ENCODE data around the gene PRPH.
"Not testable (repeated sequence)": the region's sequence is repeated elsewhere in the genome, so short reads cannot be mapped to it uniquely, and the experiment has no call there.

The PRPH gene

DNA sequence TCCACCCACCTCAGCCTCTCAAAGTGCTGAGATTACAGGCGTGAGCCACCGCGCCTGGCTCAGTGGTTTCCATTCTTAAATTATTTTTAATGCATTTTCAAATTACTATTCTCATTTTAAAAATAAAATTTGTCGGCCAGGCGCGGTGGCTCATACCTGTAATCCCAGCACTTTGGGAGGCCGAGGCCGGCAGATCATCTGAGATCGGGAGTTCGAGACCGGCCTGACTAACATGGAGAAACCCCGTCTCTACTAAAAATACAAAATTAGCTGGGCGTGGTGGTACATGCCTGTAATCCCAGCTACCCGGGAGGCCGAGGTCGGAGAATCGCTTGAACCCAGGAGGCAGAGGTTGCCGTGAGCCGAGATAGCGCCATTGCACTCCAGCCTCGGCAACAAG lies 38.8 kb downstream of the PRPH start:
- DNase-seq (ENCODE audit: low spot score), result not testable (repeated sequence)

DNA sequence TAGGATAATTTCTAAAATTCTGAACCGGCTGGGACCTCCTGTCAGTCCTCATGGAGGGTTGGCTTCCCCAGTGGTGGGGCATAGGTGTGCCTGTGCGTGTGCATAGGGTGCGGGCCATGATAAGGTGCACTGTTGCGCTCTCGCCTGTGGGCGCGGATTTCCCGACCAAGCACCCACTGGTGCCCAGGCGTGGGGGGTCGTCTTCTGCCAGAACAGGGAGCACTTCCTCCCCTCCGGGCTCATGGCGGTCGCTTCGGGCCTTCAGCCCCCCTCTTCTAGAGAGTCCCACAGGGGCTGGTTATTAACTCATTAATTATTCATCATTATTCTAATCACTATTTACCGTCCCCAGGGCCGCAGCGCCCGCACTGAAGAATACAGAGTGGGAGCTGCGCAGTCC lies 39.3 kb downstream of the PRPH start:
- DNase-seq (ENCODE audit: low spot score), result no peak

DNA sequence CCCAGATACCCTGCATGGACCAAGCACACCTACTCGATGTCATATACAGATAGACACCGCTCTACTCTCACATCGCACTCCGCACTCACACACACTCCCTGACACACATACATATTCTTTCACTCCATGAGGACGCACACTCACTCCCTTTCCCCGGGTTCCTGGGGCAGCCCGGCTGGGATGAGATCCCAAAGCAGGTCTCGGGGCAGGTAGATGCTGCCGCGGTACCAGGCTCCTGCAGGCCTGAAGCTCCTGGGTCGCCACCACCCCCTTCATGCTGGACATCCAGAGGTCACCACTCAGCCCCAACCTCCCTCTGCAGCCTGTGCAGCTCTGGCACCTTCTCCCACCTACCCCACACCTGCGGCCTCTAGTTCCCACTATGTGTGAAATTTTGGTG lies 39.7 kb downstream of the PRPH start:
- no peak for DNase-seq (ENCODE audit: low spot score)

DNA sequence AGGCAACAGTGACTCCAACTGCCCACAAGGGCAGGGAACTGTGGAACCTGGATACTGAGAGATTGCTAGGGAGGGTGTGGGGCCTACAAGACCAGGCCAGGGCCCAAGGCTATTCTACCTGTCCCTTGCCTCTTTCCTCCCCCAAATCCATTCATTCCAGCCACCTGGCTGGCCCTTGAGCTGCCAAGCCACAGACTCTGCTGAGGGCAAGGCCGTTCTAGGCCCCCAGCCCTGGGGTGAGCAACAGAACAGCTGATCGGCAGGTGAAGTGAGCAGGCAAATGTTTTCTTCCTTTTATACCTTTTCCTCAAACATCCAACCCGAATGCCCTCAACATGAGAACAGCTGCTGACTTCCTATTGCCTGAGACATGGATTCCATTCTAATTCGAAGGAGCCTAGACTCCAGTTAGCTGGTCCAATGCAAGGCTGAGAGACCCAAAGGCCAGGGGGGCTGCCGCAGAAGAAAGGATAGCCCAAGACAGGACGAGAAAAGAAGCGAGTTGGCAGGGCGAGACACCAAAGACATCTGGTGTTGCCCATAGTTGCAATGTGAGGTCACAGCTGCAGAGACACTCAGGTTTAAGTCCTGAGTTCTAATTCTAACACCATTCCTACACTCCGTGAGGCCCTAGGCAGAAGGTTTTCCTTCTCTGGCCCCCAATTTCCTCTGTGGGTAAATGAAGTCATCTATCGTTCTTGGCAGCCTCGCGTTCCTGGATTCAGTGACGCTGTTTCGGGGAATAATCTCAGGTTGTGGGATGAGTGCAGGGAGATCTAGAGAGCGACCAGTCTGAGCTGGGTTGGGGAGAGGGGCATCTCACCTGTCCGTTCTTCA lies 40.4 kb downstream of the PRPH start:
- no peak for DNase-seq (ENCODE audit: low spot score)

DNA sequence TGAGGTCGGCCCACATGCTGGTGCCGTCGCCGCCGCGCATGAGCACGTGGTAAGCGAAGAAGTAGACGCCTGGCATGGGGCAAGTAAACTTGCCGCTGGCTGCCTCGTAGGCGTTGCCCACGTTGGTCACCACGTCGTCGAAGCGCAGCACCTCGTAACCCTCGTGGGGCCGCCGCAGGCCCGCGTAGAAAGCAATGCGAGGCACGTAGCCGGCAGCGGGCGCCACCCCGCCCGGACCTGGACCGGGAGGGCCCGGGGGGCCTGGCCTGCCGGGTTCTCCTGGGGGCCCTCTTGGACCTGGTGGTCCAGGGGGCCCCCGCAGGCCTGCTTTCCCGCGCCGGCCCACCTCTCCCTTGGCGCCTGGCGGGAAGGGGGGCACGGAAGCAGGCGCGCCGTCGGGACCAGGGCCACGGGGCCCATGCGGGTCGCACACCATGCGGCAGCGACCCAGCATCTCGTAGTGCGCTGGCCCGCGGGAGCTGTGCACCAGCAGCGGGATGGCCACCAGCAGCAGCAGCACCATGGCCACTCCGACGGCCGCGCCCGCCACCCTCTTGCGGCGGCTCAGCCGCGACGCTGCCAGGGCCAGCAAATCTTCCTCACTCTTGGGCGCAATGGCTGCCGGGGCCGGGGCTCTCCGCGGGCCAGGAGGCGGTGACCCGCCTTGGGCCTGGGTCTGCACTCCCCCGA lies 41.2 kb downstream of the PRPH start:
- no peak for DNase-seq (ENCODE audit: low spot score)

DNA sequence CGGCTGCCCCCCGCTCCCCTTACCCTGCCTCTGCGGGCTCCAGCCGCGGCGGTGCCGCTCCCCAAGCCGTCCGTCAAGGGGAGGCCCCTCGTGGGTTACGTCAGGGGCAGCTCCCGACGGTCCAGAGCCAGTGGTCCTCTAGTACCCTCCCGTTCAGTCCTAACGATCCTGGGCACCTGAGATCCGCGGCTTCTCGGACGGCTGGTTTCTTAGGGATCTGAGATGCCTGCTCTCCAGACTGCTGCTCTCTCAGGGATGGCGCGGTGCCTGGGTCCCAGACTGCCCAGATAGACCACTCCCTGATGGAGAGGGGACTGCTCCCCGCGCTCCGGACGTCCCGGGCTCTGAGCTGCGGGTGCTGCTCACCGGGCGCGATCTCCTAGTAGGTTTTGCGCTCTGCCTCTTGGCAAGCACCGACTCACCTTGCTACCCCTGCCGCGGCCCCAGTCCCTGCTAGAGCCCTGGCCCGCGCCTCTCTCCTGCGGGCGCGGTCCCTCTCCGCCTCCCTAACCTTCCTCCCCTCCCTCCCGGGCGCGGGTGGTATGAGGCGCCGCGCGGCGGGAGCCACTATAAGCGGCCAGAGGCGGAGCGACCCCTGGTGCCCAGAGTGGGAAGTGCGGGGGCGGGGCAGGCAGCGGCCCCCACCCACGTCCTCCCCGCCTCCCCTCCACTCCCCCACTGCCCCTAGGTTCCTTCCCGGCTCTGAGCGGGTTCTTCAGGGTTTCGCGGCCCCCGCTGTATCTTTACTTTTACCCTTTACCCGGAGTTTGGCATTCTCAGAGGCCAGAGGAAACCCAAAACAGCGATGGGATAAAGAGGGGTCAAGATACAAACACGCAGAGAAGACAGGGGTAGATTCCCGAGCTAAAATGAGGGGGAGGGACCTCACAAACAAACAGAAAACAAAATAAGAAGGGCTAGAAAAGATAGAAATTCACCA lies 42.0 kb downstream of the PRPH start, which contains the start of gene C1QL4:
Gene C1QL4, minus strand, starts transcription at position 544 of the 940 bp plus-strand sequence. CDS start 711 bp downstream, outside the sequence.
- peak; percentile 69 for DNase-seq (ENCODE audit: low spot score)

DNA sequence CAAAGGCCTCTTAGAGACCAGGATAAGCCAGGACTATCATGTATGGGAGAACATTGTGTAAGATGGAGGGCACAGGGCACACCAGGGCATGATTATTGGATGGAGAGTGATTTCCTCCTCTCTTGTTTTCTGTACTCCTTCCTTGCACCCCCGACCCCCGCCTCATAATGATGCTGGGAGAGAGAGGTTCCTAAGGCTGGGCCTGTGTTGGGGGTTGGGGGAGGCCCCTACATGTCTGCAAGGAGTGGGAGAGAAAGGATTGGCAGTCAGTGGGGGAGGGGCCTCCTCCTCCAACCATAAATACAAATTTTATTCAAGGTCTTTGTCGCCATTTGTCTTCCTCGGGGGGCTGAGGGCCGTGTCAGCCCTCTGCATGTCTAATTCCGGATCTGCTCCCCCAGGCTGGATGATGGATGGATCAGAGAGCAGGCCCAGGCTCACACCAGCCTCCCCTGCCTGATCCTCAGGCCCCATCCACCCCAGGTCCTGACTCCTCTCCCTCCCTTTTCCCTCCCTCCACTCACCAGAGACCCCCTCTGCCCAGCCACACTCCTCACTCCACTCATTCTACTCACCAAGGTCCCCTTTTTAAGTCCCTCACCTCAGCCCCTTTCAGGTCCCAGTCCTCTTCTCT lies 44.0 kb downstream of the PRPH start:
- no peak for DNase-seq (ENCODE audit: low spot score)

DNA sequence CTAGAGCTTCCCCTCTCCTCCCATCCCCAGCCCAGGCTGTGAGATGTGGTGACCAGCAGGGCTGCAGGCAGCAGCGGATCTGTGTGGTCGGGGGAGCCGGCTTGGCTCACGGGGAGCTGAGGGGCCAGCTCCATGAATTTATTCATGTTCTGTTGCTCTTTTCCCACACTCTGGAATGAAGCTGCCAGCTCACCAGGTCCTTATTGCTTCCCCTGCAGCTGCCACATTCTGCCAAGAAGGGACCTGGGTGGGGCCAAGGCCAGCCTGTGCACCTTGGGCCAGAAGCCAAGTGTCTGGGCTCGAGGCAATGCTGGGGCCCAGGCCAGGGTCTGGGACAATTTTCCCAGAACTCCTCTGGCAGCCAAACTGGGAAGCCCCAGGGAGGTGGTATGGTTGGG lies 44.5 kb downstream of the PRPH start:
- DNase-seq (ENCODE audit: low spot score), result no peak

DNA sequence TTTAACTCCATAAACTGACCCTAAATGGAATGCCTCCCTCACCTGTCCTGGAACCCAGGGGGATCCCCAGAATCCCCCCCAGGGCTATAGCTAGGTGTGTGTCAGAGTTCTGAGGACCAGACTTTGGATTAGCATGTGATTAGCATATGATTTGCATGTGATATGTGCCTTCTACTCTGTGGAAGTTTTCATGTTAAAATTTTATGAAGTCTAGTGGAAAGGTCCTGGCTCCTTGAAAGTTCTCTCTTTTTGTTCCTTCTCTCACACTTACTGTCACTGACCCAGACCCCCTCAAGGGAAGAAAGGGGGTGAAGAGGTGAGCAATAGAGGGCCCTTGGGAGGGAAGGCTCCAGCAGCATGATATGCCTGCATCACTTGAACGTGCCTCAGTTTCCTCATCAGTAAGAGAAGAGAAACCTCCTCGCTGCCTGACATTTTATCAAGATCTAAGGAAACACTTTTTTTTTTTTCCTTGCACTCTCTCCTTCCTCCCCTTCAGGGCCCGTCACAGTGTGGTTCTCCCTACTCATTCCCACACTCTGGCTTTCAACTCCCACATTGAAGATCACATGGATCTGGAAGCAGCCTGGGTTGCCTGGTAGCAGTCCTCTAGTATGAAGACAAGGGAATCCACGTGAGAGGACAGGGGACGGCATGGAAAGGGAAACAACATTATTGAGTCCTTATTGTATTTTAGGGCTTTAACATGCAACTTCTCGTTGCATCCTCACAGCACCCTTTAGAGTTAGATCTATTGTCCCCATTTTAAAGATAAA lies 45.3 kb downstream of the PRPH start:
- DNase-seq (ENCODE audit: low spot score), result no peak

DNA sequence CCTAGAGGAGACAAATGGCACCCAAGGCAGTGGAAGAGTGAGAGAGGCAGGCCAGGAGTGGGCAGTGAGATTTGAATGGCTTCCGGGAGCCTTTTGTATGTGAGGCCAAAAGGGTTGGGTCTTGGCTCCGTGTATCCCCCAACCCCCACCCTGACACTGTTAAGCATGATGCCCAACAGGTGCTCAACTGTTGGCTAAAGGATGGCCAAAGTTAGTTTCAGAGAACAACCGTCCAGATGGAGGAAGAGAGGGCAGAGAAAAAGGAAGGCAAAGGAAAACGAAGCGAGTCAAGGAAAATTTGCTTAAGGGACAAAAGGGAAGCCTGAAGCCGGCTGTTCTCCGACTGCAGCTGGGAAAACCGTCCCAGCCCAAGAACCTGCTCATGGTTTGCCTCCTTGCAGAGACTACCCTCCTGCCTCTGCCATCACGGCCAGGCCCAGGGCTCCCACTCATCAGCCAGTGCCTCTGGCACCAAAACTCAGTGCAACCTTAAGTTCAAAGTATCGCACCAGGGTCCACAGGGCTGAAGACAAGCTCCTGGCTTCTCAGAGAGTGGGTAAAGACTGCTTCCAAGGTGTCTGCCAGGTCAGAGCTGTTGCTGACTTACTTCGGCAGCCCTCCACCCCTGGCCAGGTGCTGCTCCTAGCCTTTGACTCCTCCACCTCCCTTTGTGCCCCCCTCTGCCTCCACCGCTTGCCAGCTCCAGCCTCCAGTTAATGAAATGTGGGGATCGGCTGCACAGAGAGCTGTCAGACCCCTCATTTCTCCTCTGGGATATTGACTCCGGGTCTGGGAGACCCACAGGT lies 46.2 kb downstream of the PRPH start:
- no peak for DNase-seq (ENCODE audit: low spot score)

DNA sequence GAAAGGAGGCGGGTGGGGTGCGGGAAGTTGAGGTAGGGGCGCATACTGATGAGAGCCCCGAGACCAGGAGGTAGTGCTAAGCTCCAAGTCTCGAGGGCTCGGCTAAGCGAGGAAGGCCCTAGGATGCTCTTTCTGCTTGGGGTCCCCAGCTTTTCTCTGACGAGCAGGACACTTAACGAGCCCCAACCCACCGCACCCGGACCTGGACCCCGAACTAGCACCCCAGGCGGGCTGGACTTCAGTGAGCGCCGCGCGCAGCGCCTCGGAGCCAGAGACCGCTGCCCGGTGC lies 46.8 kb downstream of the PRPH start:
- DNase-seq (ENCODE audit: low spot score), result no peak

DNA sequence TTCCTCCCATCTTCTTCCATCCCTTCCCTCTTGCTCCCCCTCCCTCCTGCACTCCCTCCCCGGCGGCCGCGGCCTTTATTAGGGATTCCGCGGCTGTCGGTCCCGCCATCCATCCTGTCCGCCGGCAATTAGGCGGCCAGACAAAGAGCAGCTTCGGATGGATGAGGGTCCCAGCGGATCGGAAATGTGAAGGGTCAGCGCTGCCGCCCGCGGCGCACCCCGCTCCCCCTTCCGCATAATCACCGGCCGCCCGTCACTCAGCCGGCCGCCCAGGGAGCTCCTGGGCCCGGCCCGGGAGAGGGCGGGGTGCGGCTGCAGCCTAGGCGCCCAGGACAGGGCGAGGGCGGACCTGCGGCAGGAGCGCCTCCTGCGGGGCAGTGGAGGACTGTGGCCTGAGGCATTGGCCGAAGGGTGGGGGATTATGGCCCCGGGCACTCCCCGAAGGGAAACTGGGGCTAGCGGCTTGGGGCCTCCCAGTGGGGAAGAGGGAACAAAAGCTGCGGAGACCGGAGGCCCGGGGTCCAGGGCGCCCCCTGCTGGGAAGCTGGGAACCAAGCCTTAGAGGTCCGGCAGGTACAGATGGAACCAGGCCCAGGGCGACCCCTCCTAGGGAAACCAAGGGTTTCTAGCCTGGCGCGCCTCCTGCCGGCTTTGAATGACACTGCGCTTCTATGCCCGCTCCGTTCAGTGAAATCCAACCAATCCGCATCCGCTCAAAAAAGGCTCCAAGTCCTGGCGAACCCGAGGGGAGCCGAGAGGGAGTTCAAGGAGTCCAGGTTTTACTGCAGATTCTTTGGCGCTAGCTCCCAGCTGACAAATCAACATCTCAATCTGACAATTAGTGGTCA lies 47.3 kb downstream of the PRPH start:
- peak; percentile 82 for DNase-seq (ENCODE audit: low spot score)

DNA sequence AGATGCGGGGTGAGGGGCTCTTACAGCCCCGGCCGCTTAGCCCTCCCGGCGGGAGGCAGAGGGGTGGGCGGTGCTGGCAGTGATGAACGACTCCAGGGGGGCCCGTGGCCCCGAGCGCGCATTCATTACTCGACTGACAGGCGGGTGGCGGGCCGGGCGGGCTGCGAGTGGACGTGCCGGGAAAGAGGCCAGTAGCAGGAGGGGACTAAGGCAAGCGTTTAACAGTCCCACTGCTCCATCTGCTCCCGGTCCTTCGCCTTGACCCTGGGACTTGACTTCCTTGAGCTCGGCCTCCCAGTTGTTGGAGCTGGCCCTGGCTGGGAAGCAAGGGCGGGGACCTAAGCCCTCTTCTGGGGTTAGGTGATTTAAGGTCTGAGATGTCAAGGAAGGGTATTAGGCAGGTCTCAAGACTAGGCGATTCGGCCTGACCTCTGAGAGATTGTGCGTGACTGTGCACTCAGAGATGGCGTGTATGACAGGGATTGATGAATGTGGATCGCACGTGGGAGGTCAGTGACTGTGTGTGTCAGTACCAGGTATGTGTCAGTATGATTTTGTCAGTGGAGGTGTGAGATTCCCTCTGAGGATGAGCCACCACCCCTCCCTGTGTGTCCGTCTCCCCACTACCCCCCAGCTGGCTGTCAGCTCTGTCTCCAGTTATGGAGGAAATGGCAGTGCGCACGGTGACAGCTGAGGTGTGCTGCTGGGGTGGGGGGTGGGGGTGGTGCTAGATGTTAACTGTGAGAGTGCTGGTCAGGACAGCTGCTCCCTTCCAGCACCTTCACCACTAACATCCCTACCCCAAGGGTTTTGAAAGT lies 48.2 kb downstream of the PRPH start:
- DNase-seq (ENCODE audit: low spot score), result peak; percentile 65

DNA sequence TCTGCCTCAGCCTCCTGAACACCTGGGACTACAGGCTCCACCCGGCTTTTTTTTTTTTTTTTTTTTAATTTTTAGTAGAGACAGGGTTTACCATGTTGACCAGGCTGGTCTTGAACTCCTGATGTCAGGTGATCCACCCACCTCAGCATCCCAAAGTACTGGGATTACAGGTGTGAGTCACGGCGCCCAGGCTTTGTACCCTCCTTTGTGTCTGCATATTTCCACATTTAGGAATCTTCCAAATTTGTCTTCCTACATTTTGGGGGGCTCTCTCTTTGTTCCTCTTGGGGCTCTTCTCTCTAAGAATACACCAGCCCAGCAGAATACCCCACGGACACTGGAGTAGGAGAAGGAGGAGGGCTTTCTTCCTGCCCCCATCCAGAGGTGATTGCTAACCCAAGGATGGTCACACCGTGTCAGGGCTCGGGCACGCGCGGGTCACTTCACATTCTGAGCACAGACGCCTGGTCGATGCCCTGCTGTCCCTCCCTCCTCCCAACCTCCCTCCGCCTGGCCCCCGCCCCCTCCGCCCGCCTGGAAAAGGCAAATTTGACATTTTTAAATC lies 49.6 kb downstream of the PRPH start:
- no peak for DNase-seq (ENCODE audit: low spot score)

DNA sequence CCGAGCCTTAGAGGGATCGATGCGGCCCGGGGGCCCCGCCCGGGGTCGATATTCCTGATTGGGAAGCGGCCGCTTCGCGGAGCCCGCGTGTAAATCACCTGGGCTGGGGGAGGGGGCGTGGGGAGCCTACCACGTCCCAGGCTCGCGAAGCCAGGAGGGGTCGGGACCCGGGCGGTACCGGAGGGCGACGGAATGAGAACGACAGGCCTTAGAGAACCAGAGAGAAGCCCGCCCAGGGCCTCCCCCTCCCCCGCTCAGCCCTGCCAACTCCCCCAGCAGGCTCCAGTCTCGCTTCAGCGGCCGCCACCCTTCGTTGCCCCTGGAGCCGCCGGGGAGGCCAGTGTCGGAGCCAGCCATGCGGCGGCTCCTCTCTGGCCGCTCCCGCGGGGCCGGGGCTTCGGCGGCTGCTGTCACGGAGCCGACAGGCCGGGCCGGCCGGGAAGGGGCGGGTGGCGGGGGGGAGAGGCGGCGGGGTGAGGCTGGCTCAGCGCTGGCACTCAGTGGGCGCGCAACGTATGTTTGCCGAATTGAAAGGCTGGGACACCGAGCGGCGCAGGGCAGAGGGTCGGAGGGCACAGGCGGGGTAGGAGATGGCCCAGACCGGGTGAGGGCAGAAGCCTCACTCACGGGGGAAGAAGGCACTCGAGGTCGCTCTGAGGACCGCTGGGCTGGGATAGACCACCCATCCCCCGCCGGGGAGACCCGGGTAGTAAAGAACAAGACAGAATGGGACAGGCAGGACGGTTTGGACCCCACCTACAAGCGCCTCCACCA lies 50.3 kb downstream of the PRPH start:
- DNase-seq (ENCODE audit: low spot score), result peak; percentile 80

DNA sequence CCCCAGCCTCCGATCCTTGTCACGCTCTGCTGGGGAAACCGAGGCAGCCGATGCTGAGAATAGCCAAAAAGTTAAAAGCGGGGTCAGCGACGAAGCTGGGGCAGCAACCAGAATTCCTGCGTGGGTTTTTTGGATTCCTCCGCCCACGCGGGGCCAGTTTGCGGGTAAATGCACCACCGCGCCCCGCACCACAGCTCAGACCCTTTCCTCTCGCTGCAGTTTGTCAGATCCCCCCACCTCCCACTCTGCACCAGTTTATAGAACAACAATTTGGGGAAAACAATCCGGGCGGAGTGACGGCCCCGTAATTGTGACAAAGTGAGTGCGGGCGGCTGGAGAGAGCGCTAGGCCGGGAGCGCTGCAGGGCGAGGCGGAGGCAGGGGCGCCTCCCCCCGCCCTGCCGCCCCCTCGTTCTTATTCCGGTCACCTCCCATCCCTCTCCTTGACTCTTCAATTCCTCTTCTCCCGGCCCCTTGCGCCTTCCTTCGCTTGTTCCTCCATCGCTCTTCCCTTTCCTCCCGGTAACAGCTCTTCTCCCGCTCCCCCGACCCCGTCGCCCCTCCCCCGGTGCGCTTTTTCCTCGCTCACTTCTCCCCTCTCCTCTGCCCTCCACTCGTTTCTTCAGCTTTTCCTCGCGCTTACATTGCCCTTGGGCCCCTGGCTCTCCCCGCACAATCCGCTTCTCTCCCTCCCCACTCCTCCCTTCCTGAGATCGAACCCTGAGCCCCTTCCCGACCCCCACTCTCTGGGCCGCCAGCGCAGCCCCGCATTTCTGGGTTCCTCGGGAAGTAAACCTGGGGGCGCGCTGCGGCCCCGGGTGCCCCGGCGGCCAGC lies 51.1 kb downstream of the PRPH start:
- DNase-seq (ENCODE audit: low spot score), result no peak
